Stimulated activated CD8-positive, alpha-beta memory T cell treated with anti-CD3 and anti-CD28 coated beads, Interleukin-7, amount 100 ng/mL, for 24 hours (primary cell): ENCODE data around the gene IRF2.

Experiments used
- DNase-seq: peaks from one replicate; pipeline ENCODE4 v3.0.0-alpha.2; 2020; ENCODE audit warnings: low read depth

IRF2 gene

DNA sequence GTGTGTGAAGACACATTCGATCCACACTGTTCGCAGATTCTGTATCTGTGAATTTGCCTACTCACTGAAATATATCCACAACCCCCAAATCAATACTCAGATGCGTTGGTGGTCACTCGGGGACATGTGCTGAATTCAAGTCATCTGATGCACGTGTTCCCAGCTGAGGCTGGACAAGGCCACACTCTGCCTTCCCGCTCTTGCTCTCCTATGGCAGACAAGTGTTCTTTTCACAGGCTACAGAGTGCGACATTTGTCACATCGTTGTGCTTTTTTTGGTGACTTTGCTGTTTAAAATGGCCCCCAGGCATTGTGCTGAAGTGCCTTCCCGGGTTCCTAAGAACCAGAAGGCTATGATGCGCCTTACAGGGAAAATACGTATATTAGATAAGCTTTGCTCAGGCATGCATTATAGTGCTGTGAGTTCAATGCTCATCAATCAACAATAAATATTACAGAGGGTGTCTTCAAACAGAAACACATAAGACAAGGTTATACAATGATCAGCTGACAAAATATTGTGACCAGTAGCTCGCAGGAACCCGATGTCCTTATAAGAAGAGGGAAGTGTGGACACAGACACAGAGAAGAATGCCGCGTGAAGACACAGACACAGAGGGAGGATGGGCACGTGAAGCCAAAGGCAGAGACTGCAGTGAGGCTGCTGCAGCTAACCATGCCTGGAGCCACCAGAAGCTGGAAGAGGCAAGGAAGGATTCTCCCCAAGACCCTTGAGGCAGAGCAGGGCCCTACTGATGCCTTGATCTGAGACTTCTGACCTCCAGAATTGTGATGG, 42.0 kb downstream of the IRF2 start:
- DNase-seq = no peak

GRCh38 chr4:184430163-184430562, 44.2 kb downstream of the IRF2 start:
- no peak for DNase-seq

GRCh38 chr4:184428787-184429186, 45.6 kb downstream of the IRF2 start:
- DNase-seq = no peak

- DNase-seq = no peak
These were observed 46.7 kb downstream of the IRF2 start for GRCh38 chr4:184427687-184428086.

GRCh38 chr4:184427093-184427492, 47.3 kb downstream of the IRF2 start:
- DNase-seq = no peak

DNA sequence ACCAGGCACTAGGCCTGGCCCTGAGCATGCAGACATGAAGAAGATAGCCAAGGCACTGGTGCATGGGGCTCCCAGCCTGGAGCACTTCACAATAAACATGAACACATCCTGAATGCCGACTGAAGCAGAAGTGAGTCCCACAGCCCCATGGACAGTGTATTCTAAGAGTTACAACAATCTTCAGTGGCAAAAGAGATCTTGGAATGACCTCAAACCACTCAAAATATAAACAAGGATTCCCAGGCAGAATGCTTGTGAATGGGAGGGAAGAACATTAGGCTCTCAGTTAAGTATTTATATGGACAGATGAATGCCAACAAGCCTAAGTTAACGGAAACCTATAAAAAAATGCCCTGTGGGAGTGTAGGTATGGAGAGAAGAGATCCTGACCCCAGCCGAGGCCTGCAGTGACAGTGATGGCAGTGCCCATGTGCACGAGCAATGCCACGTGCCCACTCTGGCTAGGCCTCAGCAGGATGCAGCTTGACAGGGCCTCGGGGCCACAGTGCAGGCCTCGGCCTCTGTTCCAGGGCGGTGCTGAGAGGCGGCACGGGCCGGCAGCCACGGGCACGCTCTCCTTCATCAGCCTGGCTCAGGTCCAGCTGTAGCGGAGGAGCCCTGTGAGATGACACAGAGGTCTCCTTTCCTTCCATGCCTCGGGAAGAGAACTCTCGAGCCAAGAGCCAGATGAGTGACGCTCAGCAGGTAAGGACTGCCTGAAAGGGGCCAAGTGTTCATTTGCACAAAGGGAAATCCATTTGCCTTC, 49.2 kb downstream of the IRF2 start:
- DNase-seq = no peak

DNA sequence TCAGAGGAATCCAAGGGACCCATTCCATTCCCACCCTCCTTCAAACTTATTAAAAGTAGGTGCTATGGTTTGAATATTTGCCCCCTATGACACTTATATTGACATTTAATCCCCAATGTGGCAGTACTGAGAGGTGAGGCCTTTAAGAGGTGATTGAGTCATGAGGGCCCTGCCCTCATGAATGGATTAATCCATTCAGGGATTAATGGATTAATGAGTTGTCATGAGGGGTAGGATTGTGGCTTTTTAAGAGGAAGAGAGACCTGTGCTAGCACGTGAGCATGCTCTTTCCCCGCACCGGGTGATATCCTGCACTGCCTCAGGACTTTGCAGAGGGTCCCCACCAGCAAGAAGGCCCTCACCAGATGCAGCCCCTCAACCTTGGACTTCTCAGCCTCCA, 50.1 kb downstream of the IRF2 start:
- DNase-seq = no peak

DNA sequence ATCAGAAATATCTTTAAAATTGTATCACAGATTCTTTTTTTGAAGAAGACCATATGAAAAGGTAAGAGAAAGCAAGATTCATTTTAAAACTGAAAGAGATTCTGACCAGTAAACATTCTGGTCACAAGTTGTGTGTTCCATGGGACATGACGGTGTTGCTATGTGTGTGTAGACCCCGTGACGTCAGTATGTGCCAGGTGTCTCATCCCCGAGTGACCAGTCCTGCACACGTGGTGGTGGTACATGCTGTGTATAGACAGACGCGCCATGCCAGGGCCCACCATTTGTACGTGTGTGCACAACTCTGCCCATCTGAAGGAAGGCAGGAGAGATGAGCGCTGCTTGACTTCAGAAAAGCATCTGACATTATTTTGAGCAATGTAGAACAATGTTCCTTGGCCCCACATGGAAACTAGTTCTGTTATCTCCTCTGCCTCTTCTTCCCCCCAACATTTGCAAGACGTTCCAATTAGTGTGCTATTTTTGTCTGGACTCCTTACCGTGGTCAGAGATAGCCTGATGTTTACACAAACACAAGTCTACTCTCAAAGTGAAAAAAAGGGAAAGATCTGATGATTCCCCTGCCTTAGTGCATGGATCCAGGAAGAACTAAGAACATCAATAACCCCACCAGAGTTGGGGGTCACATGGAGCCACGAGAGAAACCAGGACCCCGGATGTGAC, 51.2 kb downstream of the IRF2 start:
- no peak for DNase-seq

DNA sequence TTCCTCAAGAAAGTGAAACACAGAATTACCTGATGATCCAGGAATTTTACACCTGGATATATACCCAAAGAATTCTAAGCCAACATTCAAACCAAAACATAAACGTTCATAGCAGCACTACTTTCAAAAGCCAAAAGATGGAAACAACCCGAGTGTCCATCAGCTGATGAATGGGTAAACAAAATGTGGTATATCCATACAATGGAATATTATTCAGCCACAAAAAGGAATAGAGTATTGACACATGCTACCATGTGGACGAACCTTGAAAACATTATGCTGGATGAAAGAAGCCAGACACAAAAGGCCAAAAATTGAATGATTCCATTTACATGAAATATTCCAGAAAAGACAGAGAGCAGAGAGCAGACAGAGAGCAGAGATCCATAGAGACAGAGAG, 52.0 kb downstream of the IRF2 start:
- DNase-seq = no peak

DNA sequence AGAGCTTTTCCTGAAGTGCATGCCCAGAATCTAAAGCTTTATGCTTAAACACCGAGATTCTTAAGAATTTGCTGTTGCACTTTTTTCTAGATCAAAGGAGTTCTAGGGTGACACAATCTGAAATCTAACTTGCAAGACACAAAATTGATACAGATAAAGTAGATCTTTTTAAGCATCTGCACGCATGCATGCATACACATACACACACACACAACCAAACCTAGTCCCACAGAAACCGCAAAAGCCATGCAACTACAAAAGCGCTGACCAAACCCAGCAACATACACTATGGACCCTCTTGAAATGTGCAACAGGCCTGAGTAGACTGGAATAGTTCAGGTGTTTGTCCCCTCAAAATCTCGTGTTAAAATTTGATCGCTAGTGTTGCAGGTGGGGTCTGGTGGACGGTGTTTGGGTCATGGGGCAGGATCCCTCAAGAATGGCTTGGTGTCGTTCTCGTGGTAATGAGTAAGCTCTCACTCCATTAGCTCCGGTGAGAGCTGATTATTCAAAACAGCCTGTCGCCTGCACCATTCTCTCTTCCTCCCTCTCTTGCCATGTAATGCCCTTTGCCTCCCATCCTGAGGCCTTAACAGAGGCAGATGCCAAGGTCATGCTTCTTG, 52.7 kb downstream of the IRF2 start:
- no peak for DNase-seq

DNA sequence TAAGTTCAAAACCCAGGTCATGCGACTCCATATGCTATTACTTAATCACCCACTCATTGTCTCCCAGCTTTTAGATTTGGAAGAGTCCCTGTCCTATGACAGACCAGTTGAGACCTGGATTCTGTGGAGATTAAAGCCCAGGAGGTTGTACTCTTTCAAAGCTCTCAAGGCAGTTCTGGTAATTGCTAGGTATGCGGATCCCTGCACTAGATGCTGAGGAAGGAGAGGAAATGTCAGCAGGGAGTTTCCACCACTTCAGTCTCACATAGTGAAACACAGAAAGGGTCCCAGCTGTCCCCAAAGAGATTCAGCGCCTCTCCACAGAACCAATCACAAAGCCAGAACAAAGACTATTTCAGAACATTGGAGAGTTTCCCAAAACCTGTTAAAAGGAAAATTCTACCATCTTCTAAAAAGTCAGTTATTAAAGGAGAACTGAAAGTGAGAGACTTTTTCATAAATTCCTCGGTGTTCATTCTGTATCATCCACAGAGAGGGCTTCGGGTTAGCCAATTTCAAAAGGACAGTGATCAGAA, 53.4 kb downstream of the IRF2 start:
- DNase-seq = no peak

DNA sequence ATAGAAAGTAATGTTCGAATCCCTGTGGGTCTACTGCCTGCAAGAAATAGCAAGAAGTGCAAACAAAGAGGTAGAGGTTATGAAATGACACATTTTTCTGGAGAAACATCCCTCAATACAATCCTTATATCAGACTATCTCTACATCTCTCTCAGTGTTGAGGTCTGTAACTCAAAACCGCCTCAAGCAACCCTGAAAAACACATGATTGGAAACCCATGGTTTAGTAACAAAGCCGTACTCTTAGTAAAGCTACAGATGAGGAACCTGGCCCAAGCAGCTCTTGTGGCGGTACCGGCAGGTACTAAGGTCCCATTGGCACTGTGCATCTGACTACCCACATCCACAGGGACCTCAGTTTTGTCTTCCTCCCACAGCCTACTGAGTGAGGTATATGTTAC, 53.9 kb downstream of the IRF2 start:
- no peak for DNase-seq

DNA sequence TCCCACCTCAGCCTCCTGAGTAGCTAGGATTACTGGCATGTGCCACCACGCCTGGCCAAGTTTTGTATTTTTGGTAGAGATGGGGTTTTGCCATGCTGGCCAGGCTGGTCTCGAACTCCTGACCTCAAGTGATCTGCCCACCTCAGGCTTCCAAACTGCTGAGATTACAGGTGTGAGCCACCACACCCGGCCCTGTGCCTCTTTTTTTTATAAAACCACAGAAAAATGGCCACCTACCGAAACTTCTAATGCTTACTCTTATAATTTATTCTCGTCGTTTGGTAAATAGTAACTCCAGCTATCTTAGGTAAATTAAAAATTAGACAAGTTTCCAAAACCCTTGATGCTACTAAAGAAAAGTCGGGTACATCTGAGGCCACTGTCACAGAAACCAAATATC, 54.4 kb downstream of the IRF2 start:
- no peak for DNase-seq

DNA sequence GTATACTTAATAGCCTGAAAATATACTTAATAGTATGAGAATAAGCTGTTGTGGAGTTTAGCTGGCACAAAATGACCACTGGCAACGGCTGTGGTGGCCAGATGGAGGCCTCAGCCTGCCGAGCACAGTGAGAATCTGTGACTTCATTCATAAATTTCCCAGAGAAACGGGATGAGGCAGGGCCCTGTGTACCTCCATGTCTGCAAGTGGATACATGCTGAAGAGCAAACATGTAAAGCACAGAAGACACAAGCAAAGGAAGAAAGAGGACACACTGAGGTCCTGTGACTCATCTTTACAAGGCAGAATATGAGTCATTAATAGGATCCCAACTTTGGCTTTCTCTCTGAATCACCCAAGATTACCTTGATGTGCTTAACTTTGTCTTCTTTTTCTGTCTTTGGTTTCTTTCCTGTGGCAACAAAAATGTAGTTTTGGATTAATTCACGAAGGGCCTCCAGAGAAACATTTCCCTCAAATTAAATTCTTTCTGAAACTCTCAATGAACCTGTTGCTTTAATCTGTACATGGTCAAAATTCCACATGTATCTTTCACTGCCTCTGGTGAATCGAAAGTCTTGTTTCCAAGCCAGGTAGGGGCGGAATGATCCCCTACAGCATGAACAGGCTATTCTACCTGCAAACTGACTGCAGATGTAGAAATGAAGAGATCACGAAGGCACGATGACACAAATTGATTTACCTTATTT, 56.4 kb downstream of the IRF2 start:
- DNase-seq = no peak

DNA sequence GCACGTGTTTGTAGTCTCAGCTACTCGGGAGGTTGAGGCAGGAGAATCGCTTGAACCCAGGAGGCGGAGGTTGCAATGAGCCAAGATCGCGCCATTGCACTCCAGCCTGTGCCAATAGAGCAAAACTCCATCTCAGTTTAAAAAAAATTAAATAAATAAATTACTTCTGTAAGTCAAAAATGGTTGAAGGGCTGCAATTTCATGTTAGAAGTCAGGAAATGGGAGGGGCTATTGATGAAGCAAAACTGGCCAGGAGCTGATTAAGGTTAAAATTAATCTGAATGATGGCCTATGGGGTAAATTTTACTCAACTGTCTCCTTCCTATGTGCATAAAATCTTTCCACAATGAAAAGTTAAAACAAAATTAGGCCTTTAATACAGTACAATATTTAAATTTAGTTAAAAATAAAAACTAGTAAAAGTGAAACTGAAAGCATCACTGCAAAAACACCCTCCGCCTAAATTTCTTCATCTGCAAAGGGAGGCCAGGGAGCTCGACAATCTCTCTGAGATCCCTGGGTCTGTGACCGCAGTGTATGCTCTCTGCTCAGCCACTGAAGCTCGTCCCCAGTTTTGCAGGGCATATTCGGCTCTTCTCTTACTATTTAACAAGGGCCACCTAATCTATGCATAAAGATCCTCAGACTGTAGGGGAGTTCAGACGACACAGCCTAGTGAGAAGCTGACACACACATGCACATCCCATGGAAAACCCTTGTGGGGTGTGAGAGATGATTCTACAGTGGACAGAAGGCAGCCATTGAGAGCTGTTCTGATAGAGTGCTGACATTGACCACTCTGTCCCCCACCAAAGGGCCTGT, 57.2 kb downstream of the IRF2 start:
- DNase-seq = no peak

DNA sequence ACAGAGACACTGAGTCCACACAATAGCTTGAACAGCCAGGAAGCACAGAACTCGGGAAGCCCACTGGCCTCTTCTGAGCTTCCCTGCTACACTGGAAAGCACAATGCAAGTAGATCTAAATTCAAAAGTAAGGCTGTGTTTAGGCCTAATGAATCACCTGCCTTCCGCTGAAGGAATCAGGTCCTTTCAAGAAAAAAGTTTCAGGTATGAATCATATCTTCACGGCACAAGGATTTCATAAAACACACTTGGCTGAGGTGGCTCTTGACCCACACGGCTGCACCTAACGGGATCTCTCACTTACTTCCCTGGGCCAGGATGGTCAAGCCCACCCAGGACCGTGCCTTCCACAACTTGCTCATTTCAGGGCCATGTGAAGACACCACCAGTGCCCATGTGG, 59.3 kb downstream of the IRF2 start:
- no peak for DNase-seq

DNA sequence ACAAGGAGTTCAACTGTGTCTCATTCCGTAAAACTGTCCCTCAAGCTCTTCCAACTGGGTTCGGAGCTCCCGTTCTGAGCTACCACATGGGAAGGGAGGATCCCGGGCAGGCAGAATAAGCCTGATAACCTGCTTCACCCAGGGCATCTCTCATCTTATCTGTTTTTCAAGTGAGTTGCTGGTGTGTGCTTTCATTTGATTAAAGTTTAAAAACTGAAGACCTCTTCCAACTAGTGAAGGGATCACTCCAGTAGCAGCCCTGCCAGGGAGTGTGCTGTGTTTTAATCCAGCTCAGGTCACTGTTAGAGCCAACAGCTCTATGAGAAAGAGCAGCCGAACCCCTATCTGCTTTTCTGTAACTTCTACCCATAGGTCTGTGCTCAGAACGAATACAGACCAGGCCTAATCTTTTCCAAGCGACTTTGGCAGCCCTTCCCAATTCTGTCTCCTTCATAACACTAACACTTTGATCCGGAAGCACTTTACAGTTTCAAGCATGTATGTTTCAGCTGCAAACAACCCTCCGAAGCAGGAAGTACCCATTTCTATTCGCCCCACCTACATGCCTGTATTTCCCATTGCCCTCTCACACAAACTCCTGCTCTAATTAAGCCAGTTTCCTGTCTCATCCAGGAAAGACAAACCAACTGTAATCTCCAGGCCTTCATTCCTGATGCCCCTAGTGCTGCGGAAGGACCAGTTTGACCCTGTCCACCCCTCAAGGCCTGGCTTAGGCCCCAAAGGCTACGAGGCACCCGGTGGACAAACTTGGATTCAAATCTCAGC, 60.9 kb downstream of the IRF2 start:
- DNase-seq = no peak

GRCh38 chr4:184410748-184411147, 63.6 kb downstream of the IRF2 start:
- no peak for DNase-seq

- DNase-seq = no peak
These were observed 64.2 kb downstream of the IRF2 start for GRCh38 chr4:184409911-184410692.
